ENCODE measurements around the gene SH3PXD2A. TPM values are rescaled to one million over a fixed set of nuclear protein-coding genes. Genes with fewer than 3 reads are reported as not detected.

Gene SH3PXD2A
- total and polyA plus RNA-seq, 2 experiments from 2014 or later, result 1.8 to 5.0 TPM

- no peak overlapping the region for H3K4me2 ChIP-seq
Observed at GRCh38 chr10:103569896-103570295, 285.5 kb downstream of the SH3PXD2A start.

GRCh38 chr10:103568505-103568904 lies 286.9 kb downstream of the SH3PXD2A start:
- Histone ChIP-seq H3F3A (replicated peaks; ENCODE audit: low read depth) (no peaks in the 10 kb centered on the region), H3K27me3 (ENCODE audit: insufficient read depth) (no peaks in the 10 kb centered on the region), H3K4me3 (no peak overlapping the region), H4K20me1 (replicated peaks; ENCODE audit: insufficient read depth) (no peaks in the 10 kb centered on the region), H3K9me2 (ENCODE audit: insufficient read depth) (no peaks in the 10 kb centered on the region), H3K4me1 (ENCODE audit: insufficient read depth) (no peaks in the 10 kb centered on the region), H2AFZ (no peak overlapping the region), H3K27ac (ENCODE audit: low read depth) (no peak overlapping the region), H3K79me2 (replicated peaks; ENCODE audit: insufficient read depth) (no peaks in the 10 kb centered on the region), H3K36me3 (ENCODE audit: insufficient read depth) (no peaks in the 10 kb centered on the region), H3K4me2 (no peak overlapping the region)
- Mint-ChIP-seq H3K27me3 (ENCODE audit: insufficient read depth, low read depth, poor library complexity) (peaks cover 5% of the 10 kb centered on the region), H3K36me3 (ENCODE audit: low read depth) (no peaks in the 10 kb centered on the region), H3K9me3 (no peaks in the 10 kb centered on the region), H3K4me3 (no peak overlapping the region; the same call in 2 of the 3 replicates), H3K4me1 (no peaks in the 10 kb centered on the region; the same call in 1 of the 3 replicates), H3K27ac (no peak overlapping the region)
- ATAC-seq (no peak), DNase-seq (ENCODE audit: low spot score) (no peak)
- TF ChIP-seq REST (IDR thresholded peaks at IDR 0.05; ENCODE audit: unreplicated experiment), result no peak
- no peak for TF ChIP-seq ZNF462 (CRISPR knock-in tag; IDR thresholded peaks at IDR 0.05)
- no peak for TF ChIP-seq EZH2 (IDR thresholded peaks at IDR 0.05; ENCODE audit: low read depth, unreplicated experiment)
- TF ChIP-seq EZH2phosphoT487 (IDR thresholded peaks at IDR 0.05; ENCODE audit: unreplicated experiment), result no peak
- no peak for TF ChIP-seq NANOG (IDR thresholded peaks at IDR 0.05; ENCODE audit: borderline replicate concordance)
- no peak for TF ChIP-seq CREB1 (CRISPR knock-in tag; IDR thresholded peaks at IDR 0.05; ENCODE audit: low read depth)
- no peak for TF ChIP-seq POLR2AphosphoS5 (IDR thresholded peaks at IDR 0.05; ENCODE audit: low read depth)
- TF ChIP-seq ETS1 (IDR thresholded peaks at IDR 0.05), result no peak
- no peak for TF ChIP-seq ZNF331 (CRISPR knock-in tag; IDR thresholded peaks at IDR 0.05; ENCODE audit: low read depth)
- TF ChIP-seq ZNF114 (CRISPR knock-in tag; IDR thresholded peaks at IDR 0.05), result no peak
- TF ChIP-seq STAT1 (IDR thresholded peaks at IDR 0.05; ENCODE audit: unreplicated experiment), result no peak

More at GRCh38 chr10:103569896-103570295, 285.5 kb downstream of the SH3PXD2A start:
- Mint-ChIP-seq H3K27me3 (ENCODE audit: insufficient read depth, low read depth, poor library complexity) (peaks cover 7% of the 10 kb centered on the region), H3K4me1 (no peaks in the 10 kb centered on the region; the same call in 1 of the 3 replicates), H3K4me3 (no peak overlapping the region), H3K36me3 (ENCODE audit: low read depth) (no peaks in the 10 kb centered on the region), H3K27ac (no peak overlapping the region), H3K9me3 (no peaks in the 10 kb centered on the region)
- ATAC-seq, result no peak
- TF ChIP-seq ZNF114 (CRISPR knock-in tag; IDR thresholded peaks at IDR 0.05) (no peak), ZNF331 (CRISPR knock-in tag; IDR thresholded peaks at IDR 0.05; ENCODE audit: low read depth) (no peak)
- no peaks in the 10 kb centered on the region for H3K36me3 ChIP-seq (ENCODE audit: insufficient read depth)
- no peaks in the 10 kb centered on the region for H3K4me1 ChIP-seq (ENCODE audit: insufficient read depth)
- DNase-seq (ENCODE audit: low spot score), result no peak
- H3K27ac ChIP-seq (ENCODE audit: low read depth), result no peak overlapping the region
- no peaks in the 10 kb centered on the region for H3K27me3 ChIP-seq (ENCODE audit: insufficient read depth)
- no peaks in the 10 kb centered on the region for H4K20me1 ChIP-seq (replicated peaks; ENCODE audit: insufficient read depth)
- H3K4me3 ChIP-seq, result no peak overlapping the region
- H2AFZ ChIP-seq, result peak overlapping the region; percentile 38; the same call in 1 of the 2 replicates
- no peaks in the 10 kb centered on the region for H3K9me2 ChIP-seq (ENCODE audit: insufficient read depth)
- no peaks in the 10 kb centered on the region for H3K79me2 ChIP-seq (replicated peaks; ENCODE audit: insufficient read depth)
- no peaks in the 10 kb centered on the region for H3F3A ChIP-seq (replicated peaks; ENCODE audit: low read depth)
